ENCODE measurements around the gene MRGPRF.

MRGPRF gene

GRCh38 chr11:68979931-68980775, 32.9 kb downstream of the MRGPRF start:
- no peaks in the 10 kb centered on the region for H3K36me3 ChIP-seq (ENCODE audit: control insufficient read depth in 2 of 2, insufficient read depth in 1 of 2, low read length in 2 of 2)
- CTCF ChIA-PET, result interaction anchor here (0.7 to 1.4 kb wide), 2 partner anchors 24 to 54 kb away, joined by 3 read pairs; no protein-coding TSS in a partner anchor
- no peaks in the 10 kb centered on the region for H3K9me3 ChIP-seq (ENCODE audit: control insufficient read depth, insufficient read depth, low read depth, low read length)
- H3K27ac ChIP-seq (ENCODE audit: extremely low read depth, low read depth, low read length), result no peak overlapping the region
- POLR2A ChIA-PET, result no interaction called here
- TF ChIP-seq ZNF600 (tag by site-specific recombination; IDR thresholded peaks at IDR 0.05), result no peak
- TF ChIP-seq, protein P1, sequence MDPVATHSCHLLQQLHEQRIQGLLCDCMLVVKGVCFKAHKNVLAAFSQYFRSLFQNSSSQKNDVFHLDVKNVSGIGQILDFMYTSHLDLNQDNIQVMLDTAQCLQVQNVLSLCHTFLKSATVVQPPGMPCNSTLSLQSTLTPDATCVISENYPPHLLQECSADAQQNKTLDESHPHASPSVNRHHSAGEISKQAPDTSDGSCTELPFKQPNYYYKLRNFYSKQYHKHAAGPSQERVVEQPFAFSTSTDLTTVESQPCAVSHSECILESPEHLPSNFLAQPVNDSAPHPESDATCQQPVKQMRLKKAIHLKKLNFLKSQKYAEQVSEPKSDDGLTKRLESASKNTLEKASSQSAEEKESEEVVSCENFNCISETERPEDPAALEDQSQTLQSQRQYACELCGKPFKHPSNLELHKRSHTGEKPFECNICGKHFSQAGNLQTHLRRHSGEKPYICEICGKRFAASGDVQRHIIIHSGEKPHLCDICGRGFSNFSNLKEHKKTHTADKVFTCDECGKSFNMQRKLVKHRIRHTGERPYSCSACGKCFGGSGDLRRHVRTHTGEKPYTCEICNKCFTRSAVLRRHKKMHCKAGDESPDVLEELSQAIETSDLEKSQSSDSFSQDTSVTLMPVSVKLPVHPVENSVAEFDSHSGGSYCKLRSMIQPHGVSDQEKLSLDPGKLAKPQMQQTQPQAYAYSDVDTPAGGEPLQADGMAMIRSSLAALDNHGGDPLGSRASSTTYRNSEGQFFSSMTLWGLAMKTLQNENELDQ (tag by site-specific recombination; IDR thresholded peaks at IDR 0.05; ENCODE audit: low read depth), result no peak
- peak; percentile 44; the same call in 1 of the 2 replicates for TF ChIP-seq EGR2 (tag by site-specific recombination; IDR thresholded peaks at IDR 0.05; ENCODE audit: low read depth)
- TF ChIP-seq, protein P2, sequence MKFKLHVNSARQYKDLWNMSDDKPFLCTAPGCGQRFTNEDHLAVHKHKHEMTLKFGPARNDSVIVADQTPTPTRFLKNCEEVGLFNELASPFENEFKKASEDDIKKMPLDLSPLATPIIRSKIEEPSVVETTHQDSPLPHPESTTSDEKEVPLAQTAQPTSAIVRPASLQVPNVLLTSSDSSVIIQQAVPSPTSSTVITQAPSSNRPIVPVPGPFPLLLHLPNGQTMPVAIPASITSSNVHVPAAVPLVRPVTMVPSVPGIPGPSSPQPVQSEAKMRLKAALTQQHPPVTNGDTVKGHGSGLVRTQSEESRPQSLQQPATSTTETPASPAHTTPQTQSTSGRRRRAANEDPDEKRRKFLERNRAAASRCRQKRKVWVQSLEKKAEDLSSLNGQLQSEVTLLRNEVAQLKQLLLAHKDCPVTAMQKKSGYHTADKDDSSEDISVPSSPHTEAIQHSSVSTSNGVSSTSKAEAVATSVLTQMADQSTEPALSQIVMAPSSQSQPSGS (tag by site-specific recombination; IDR thresholded peaks at IDR 0.05; ENCODE audit: low read depth), result no peak
- TF ChIP-seq ZFHX2 (tag by site-specific recombination; conservative IDR thresholded peaks at IDR 0.05), result peak; percentile 24; the same call in 1 of the 2 replicates
- no peak overlapping the region for H3K4me3 ChIP-seq (ENCODE audit: low read depth, low read length)
- no peaks in the 10 kb centered on the region for H3K4me1 ChIP-seq (ENCODE audit: control insufficient read depth, insufficient read depth, low read length)

- POLR2A ChIA-PET, result no interaction called here
- CTCF ChIA-PET, result interaction anchor here (1.2 kb wide), 1 partner anchor 23 kb away, joined by 3 read pairs; no protein-coding TSS in a partner anchor
- Histone ChIP-seq H3K9me3 (ENCODE audit: control insufficient read depth, insufficient read depth, low read depth, low read length) (no peaks in the 10 kb centered on the region), H3K36me3 (ENCODE audit: control insufficient read depth in 2 of 2, insufficient read depth in 1 of 2, low read length in 2 of 2) (no peaks in the 10 kb centered on the region), H3K27ac (ENCODE audit: extremely low read depth, low read depth, low read length) (no peak overlapping the region), H3K4me3 (ENCODE audit: low read depth, low read length) (no peak overlapping the region), H3K4me1 (ENCODE audit: control insufficient read depth, insufficient read depth, low read length) (no peaks in the 10 kb centered on the region)
- no peak for TF ChIP-seq ZNF239 (tag by site-specific recombination; IDR thresholded peaks at IDR 0.05)
- TF ChIP-seq SCRT1 (tag by site-specific recombination; IDR thresholded peaks at IDR 0.05; ENCODE audit: borderline replicate concordance), result no peak
- no peak for TF ChIP-seq ZNF521 (tag by site-specific recombination; IDR thresholded peaks at IDR 0.05)
- TF ChIP-seq ZNF211 (tag by site-specific recombination; IDR thresholded peaks at IDR 0.05; ENCODE audit: low read depth), result no peak
- no peak for TF ChIP-seq ZNF23 (tag by site-specific recombination; IDR thresholded peaks at IDR 0.05; ENCODE audit: borderline replicate concordance)
- TF ChIP-seq PRDM1 (tag by site-specific recombination; IDR thresholded peaks at IDR 0.05), result no peak
- TF ChIP-seq ZNF302 (tag by site-specific recombination; IDR thresholded peaks at IDR 0.05; ENCODE audit: low read depth), result no peak
- no peak for TF ChIP-seq ZNF549 (tag by site-specific recombination; IDR thresholded peaks at IDR 0.05)
- no peak for TF ChIP-seq ZNF560 (tag by site-specific recombination; IDR thresholded peaks at IDR 0.05; ENCODE audit: borderline replicate concordance)
- TF ChIP-seq, protein P3, sequence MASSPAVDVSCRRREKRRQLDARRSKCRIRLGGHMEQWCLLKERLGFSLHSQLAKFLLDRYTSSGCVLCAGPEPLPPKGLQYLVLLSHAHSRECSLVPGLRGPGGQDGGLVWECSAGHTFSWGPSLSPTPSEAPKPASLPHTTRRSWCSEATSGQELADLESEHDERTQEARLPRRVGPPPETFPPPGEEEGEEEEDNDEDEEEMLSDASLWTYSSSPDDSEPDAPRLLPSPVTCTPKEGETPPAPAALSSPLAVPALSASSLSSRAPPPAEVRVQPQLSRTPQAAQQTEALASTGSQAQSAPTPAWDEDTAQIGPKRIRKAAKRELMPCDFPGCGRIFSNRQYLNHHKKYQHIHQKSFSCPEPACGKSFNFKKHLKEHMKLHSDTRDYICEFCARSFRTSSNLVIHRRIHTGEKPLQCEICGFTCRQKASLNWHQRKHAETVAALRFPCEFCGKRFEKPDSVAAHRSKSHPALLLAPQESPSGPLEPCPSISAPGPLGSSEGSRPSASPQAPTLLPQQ (tag by site-specific recombination; IDR thresholded peaks at IDR 0.05), result no peak
Measured at GRCh38 chr11:68978931-68979594, 34.0 kb downstream of the MRGPRF start.
